ENCODE data around the gene GPR6. TPM values are rescaled to one million over a fixed set of nuclear protein-coding genes. Genes with fewer than 3 reads are reported as not detected.
A peak's percentile ranks its signal among the peaks of the same experiment; 100 is the strongest.

Gene GPR6, protein sequence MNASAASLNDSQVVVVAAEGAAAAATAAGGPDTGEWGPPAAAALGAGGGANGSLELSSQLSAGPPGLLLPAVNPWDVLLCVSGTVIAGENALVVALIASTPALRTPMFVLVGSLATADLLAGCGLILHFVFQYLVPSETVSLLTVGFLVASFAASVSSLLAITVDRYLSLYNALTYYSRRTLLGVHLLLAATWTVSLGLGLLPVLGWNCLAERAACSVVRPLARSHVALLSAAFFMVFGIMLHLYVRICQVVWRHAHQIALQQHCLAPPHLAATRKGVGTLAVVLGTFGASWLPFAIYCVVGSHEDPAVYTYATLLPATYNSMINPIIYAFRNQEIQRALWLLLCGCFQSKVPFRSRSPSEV
- total RNA-seq (under 1 TPM in 2 of 6 donors, not detected in 4; 0.09 to 0.12 TPM), polyA plus RNA-seq (under 1 TPM in 1 of 2 donors, not detected in 1; 0.21 TPM)

DNA sequence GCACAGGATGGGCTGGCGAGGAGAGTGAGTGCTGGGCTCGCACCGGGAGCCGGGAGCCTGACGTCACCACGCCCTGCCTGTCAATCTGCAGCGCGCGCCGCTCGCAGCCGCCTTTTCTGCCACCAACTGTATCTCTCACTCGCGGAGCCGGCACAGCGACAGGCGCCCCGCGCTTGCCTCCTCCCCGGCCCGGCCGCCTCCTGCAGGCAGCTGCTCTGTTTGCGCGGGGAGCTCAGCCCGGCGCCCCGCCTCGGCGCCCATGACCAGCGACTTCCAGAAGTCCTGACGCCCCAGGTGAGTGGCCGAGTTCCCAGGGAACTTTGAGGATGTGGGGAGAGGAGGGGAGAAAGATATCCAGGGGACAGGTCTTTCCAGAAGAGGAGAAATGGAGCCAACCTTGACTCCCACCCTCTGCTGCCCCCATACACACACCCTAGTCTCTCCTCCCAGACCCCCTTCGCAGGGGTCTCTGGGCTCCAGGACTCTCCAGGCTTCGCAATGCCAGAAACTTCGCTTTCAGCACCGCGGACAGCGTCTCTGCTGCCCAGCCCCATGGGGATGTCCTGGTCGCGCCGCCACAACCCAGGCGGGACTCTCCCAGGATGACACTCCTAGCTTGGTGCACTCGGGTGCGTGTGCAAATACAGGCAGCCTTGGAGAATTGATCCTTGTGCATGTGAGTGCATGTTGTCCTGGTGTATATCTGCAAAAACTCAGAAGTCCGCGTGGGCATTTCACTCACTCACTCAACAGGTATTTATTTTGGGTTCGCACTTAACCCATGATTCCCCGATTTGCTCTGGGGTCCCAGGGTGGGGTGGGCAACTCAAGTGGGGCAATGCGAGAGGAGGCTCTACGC, at the start of gene GPR6:
GPR6 (plus strand) TSS at position 138 of the 859 bp plus-strand sequence. CDS start 802 bp downstream, outside the sequence.
- ATAC-seq (peak; percentile 84 to 98 (median 91)), FAIRE-seq (no peak), DNase-seq (peak; percentile 42 to 89 (median 68))
- Histone ChIP-seq H3K27ac (no peak within 1 kb of the TSS), H3K4me3 (peak within 1 kb of the TSS in 1 of 4 donors; percentile 18), H3K27me3 (peaks cover 0 to 41% (median 13%) of the 10 kb centered on the region in 4 donors), H3K9me3 (no peaks in the 10 kb centered on the region), H3K36me3 (no peaks in the 10 kb centered on the region), H3K4me1 (no peaks in the 10 kb centered on the region)
- intact Hi-C loops (cut with DNase I), result no loop called here
- TF ChIP-seq, protein P1, sequence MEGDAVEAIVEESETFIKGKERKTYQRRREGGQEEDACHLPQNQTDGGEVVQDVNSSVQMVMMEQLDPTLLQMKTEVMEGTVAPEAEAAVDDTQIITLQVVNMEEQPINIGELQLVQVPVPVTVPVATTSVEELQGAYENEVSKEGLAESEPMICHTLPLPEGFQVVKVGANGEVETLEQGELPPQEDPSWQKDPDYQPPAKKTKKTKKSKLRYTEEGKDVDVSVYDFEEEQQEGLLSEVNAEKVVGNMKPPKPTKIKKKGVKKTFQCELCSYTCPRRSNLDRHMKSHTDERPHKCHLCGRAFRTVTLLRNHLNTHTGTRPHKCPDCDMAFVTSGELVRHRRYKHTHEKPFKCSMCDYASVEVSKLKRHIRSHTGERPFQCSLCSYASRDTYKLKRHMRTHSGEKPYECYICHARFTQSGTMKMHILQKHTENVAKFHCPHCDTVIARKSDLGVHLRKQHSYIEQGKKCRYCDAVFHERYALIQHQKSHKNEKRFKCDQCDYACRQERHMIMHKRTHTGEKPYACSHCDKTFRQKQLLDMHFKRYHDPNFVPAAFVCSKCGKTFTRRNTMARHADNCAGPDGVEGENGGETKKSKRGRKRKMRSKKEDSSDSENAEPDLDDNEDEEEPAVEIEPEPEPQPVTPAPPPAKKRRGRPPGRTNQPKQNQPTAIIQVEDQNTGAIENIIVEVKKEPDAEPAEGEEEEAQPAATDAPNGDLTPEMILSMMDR (IDR thresholded peaks at IDR 0.05), result no peak
- WGBS, 2 donors, result 3 to 5% methylated on average over 39 to 50 of the region's 50 CpGs

DNA sequence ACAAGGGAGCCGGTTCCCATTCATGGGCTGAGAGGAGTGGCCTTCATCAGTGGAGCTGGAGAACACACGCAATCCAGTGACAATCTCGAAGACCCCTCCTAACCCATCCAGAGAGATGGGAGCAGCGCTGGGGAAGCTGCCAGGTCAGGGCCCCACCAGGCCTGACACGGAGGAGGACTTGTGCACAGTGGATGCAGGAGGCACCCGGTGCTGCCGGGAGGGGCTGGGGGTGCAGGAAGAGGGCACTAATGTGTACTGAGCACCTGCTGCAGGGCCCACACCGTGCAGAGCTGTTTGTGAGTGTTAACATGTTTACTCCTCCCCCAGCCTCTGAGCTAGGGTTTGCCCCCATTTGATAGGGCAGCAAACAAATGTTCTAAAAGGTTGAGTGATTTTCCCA, 43.8 kb upstream of the GPR6 start:
- ATAC-seq (no peak), FAIRE-seq (no peak), DNase-seq (peak in 1 of 6 donors; percentile 32)
- Histone ChIP-seq H3K36me3 (no peaks in the 10 kb centered on the region), H3K4me1 (no peaks in the 10 kb centered on the region), H3K27me3 (no peaks in the 10 kb centered on the region), H3K4me3 (no peak overlapping the region), H3K27ac (no peak overlapping the region), H3K9me3 (no peaks in the 10 kb centered on the region)
- TF ChIP-seq, protein P1 (IDR thresholded peaks at IDR 0.05), result no peak
- WGBS, 2 donors, result 74 to 83% methylated on average over 8 of the region's 8 CpGs
- intact Hi-C loops (cut with DNase I), result no loop called here

DNA sequence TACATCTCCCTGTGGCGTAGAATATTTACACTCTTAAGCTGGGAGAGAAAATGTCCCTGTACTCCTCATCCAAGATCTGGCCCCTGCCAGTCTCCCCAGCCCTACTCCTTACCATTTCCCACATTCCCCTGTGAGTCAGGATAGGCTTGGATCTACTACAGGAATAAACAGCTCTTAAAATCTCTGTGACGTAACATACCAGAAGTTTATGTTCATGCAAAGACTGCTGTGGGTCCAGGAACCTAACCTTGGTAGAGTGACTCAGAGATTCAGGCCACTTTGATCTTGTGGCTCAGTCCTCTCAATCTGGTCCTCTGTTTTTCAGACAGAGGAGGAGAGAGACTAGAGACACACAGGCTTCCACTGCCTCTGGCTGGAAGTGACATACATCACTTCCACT, 38.5 kb upstream of the GPR6 start:
- DNase-seq, result no peak
- 90 to 91% methylated on average over 2 of the region's 2 CpGs for WGBS, 2 donors
- ATAC-seq, result no peak
- intact Hi-C loops (cut with DNase I), result no loop called here
- Histone ChIP-seq H3K27ac (no peak overlapping the region), H3K9me3 (no peaks in the 10 kb centered on the region), H3K4me3 (no peak overlapping the region), H3K36me3 (no peaks in the 10 kb centered on the region), H3K27me3 (no peaks in the 10 kb centered on the region), H3K4me1 (no peaks in the 10 kb centered on the region)
- no peak for FAIRE-seq
- TF ChIP-seq, protein P1 (IDR thresholded peaks at IDR 0.05), result no peak

DNA sequence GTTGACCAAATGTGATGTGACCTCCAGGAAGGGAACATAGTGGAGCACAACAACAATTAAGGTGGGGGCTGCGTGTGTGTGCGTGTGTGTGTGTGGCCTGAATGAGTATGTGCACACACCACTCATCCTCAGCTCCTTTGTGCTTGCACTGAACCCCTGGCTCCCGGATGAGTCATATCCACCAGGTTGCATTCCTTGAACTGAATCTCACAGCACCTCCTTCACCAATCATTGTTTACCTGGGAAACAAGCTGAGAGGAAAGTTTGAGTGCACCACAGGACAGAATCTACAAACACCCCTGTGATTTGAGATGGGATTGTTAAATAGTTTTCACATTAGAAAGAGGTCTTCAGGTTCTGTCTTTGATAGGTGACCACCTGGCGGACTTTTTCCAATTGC, 33.7 kb upstream of the GPR6 start:
- intact Hi-C loops (cut with DNase I), result no loop called here
- WGBS, 2 donors, result 59 to 62% methylated on average over 4 of the region's 4 CpGs

More for the DNA sequence above, 33.7 kb upstream of the GPR6 start:
- H3K27me3 ChIP-seq, result no peaks in the 10 kb centered on the region
- no peaks in the 10 kb centered on the region for H3K36me3 ChIP-seq
- no peaks in the 10 kb centered on the region for H3K4me1 ChIP-seq
- DNase-seq (no peak), FAIRE-seq (no peak), ATAC-seq (peak in 1 of 4 donors; percentile 14)
- H3K27ac ChIP-seq, result no peak overlapping the region
- TF ChIP-seq, protein P1 (IDR thresholded peaks at IDR 0.05), result no peak
- H3K4me3 ChIP-seq, result no peak overlapping the region
- H3K9me3 ChIP-seq, result no peaks in the 10 kb centered on the region

Measured in pancreas (tissue), 10 donors.